CD4-positive, alpha-beta T cell treated with Interleukin-17A for 1 hour (primary cell): ENCODE data around the gene IQCF6.
A peak's percentile ranks its signal among the peaks of the same experiment; 100 is the strongest.
"Not testable (repeated sequence)": the region's sequence is repeated elsewhere in the genome, so short reads cannot be mapped to it uniquely, and the experiment has no call there.

Source experiments
- DNase-seq: peaks from one replicate; pipeline ENCODE4 v3.0.0-alpha.2; 2020

Gene IQCF6

DNA sequence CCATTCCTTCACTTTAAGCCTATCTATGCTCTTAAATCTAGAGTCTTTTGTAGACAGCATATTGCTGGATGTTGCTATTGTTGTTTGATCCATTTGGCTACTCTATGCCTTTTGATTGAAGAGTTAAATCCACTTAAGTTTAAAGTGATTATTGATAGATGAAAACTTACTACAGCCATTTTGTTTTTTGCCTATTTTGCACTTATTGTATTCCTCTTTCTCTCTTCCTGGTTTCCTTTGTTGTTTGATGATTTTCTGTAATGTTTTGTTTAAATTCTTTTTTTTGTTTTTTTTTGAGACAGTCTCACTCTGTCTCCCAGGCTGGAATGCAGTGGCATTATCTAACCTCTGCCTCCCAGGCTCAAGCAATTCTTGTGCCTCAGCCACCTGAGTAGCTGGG, 19.8 kb downstream of the IQCF6 start:
- DNase-seq = no peak

- DNase-seq = not testable (repeated sequence)
Observed at GRCh38 chr3:51753763-51754750, 25.0 kb downstream of the IQCF6 start.

- DNase-seq = no peak
Observed at GRCh38 chr3:51751287-51751686, 27.8 kb downstream of the IQCF6 start.

- DNase-seq = no peak
Observed at GRCh38 chr3:51750878-51751277, 28.2 kb downstream of the IQCF6 start.

GRCh38 chr3:51748327-51748726, 30.7 kb downstream of the IQCF6 start:
- no peak for DNase-seq

- no peak for DNase-seq
Observed at GRCh38 chr3:51747840-51748239, 31.2 kb downstream of the IQCF6 start.

DNA sequence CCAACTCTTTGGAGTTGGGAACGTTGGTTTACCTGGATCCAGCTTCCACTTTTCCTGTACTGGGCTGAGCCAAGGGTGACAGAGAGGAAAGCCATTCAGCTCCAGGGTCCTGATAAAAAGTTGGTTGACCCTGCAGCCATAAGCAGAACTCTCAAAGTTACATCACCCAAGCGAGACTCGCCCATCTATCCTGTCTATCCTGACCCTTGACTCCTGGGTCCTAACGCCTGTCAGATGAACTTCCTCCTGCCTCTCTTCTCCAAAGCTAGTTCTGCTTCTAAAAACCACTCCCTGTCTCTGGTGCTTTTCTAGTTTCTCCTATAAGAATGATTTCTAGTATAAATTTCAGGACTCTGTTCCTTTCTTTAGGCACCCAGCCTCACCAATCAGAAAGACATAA, 36.1 kb downstream of the IQCF6 start:
- not testable (repeated sequence) for DNase-seq

DNA sequence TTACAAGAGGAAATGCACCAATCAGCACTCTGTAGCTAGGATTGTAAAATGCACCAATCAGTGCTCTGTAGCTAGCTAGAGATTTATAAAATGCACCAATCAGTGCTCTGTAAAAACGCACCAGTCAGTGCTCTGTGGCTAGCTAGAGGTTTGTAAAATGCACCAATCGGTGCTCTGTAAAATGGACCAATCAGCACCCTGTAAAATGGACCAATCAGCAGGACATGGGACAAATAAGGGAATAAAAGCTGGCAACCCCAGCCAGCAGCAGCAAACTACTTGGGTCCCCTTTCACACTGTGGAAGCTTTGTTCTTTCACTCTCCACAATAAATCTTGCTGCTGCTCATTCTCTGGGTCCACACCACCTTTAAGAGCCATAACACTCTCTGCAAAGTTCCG, 36.7 kb downstream of the IQCF6 start:
- not testable (repeated sequence) for DNase-seq

GRCh38 chr3:51739110-51739509, 39.9 kb downstream of the IQCF6 start:
- no peak for DNase-seq

GRCh38 chr3:51735950-51736349, 43.1 kb downstream of the IQCF6 start:
- no peak for DNase-seq

DNA sequence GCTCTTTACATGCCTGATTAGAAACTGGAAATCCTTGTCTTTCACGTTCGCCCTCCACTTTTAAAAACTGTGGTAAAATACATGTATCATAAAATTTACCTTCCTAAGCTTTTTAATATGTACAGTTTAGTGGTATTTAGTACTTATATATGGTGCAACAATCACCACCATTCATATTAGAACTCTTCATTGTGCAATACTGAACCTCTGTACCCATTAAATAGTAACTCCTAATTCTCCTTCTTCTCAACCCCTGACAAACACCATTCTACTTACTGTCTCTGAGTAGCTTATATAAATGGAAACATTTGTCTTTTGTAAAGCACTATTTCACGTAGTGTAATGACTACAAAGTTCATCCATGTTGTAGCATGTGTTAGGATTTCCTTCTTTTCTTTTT, 44.0 kb downstream of the IQCF6 start:
- DNase-seq = no peak

- DNase-seq = peak; percentile 2
Observed at GRCh38 chr3:51734572-51734907, 44.5 kb downstream of the IQCF6 start.

DNA sequence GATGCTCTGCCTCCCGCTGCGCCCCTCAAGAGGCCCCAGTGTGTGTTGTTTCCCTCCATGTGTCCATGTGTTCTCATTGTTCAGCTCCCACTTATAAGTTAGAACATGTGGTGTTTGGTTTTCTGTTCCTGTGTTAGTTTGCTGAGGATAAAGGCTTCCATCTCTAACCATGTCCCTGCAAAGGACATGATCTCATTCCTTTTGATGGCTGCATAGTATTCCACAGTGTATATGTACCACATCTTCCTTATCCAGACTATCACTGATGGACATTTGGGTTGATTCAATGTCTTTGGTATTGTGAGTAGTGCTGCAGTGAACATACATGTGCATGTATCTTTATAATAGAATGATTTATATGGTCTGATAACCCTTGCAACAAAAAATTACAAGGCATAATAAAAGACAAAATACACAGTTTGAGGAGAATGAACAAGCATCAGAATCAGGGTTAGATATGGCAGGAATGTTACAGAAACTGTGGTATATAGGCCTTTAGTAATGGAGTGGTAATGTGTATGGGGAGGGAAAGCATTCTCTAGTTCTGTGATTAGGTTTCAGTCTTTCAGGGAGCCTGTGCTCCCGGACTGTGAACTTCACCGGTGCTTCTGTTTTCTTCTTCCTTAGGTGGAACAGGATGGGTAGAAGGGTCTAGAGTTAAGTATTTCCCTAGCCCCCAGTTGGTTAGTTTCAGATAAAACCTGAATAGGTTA, 45.0 kb downstream of the IQCF6 start:
- DNase-seq = no peak

DNA sequence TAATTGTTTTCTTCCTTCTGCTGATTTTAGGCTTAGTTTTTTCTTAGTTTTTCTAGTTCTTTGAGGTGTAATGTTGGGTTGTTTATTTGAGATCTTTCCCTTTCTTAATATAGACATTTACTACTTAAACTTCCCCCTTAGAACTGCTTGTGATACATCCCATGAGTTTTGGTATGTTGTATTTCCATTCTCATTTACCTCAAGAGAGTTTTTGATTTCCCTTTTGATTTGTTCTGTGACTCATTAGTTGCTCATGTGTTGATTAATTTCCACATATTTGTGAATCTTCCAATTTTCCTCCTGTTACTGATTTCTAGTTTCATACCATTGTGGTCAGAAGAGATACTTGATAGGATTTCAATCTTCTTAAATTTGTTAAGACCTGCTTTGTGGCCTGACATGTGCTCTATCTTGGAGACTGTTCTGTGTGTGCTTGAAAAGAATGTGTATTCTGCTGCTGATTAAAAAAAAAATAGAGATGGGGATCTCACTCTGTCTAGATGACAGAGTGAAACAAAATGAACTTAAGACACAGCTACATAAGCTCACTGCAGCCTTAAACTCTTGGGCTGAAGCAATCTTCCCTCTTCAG, 49.9 kb downstream of the IQCF6 start:
- no peak for DNase-seq
